H1 (cell line): Measurements from ENCODE around the gene LPO. TPM values are rescaled to one million over a fixed set of nuclear protein-coding genes. Genes with fewer than 3 reads are reported as not detected.

ENCODE experiments used
- CTCF ChIA-PET: fragments of 300-600 bp; sonication (Branson Sonifier 250); formaldehyde crosslinking; loops from one replicate; lab custom pipeline; 2021; ENCODE audit not compliant: partially characterized antibody; lab: Charles Lee
- POLR2A ChIA-PET: fragments of 300-600 bp; sonication (Branson Sonifier 250); formaldehyde crosslinking; loops from one replicate; lab custom pipeline; 2021; ENCODE audit warnings: inconsistent platforms; ENCODE audit not compliant: partially characterized antibody; lab: Charles Lee
- DNase-seq, 2 experiments: peaks; one replicate each; pipeline versions ENCODE4 v3.0.0 to v3.0.0-alpha.2; 2010 to 2022; ENCODE audit warnings: low spot score in 2 of 2, low read depth in 1 of 2, mixed read lengths in 1 of 2
- FAIRE-seq: peaks from 2 replicates; lab custom pipeline; 2011; peaks lifted over from hg19 to GRCh38; lab: Jason Lieb, UNC
- H2AFZ ChIP-seq: 2 replicates; pipeline ENCODE4 v1.8.1; 2012; ENCODE audit warnings: low read length, inconsistent platforms
- H2AK5ac ChIP-seq: 2 replicates; pipeline ENCODE4 v1.6.1; 2013; ENCODE audit warnings: low read depth, low read length
- H2BK120ac ChIP-seq: replicated peaks from 2 replicates; pipeline ENCODE3; 2013; ENCODE audit warnings: low read depth, low read length, inconsistent platforms
- H2BK12ac ChIP-seq: 2 replicates; pipeline ENCODE4 v1.6.1; 2013; ENCODE audit warnings: low read depth, low read length
- H2BK15ac ChIP-seq: 2 replicates; pipeline ENCODE4 v1.6.1; 2013; ENCODE audit warnings: low read length
- H2BK20ac ChIP-seq: 2 replicates; pipeline ENCODE4 v1.6.1; 2013; ENCODE audit warnings: low read length
- H2BK5ac ChIP-seq: 2 replicates; pipeline ENCODE4 v1.6.1; 2013; ENCODE audit warnings: low read depth, low read length
- H3K14ac ChIP-seq: 2 replicates; pipeline ENCODE4 v1.6.1; 2013; ENCODE audit warnings: inconsistent platforms; ENCODE audit not compliant: insufficient read length
- H3K18ac ChIP-seq: 2 replicates; pipeline ENCODE4 v1.6.1; 2013; ENCODE audit warnings: low read length; ENCODE audit errors: extremely low read depth
- H3K23ac ChIP-seq: 2 replicates; pipeline ENCODE4 v1.6.1; 2013; ENCODE audit warnings: inconsistent platforms; ENCODE audit not compliant: insufficient read length
- H3K23me2 ChIP-seq: 2 replicates; pipeline ENCODE4 v1.6.1; 2013; ENCODE audit warnings: low read depth, low read length
- H3K27ac ChIP-seq: 2 replicates; pipeline ENCODE4 v1.6.1; 2011; ENCODE audit warnings: low read depth, low read length, inconsistent platforms
- H3K27me3 ChIP-seq, 4 experiments: replicated peaks in 1 of 4; 1 replicate in 1 of 4; 2 replicates in 3 of 4; pipeline versions ENCODE4 v1.6.1 to v1.8.1; 2011 to 2013; ENCODE audit warnings: low read length in 3 of 4, mild to moderate bottlenecking in 3 of 4, inconsistent platforms in 2 of 4, mixed read lengths in 2 of 4, moderate library complexity in 1 of 4; ENCODE audit not compliant: control insufficient read depth in 3 of 4, insufficient read depth in 3 of 4; ENCODE audit errors: extremely low read depth in 1 of 4
- H3K36me3 ChIP-seq, 4 experiments: 2 replicates each; pipeline versions ENCODE4 v1.6.1 to v1.8.1; 2011 to 2013; ENCODE audit warnings: mild to moderate bottlenecking in 4 of 4, low read length in 3 of 4, moderate library complexity in 2 of 4, control low read depth in 1 of 4, inconsistent platforms in 1 of 4; ENCODE audit not compliant: insufficient read depth in 4 of 4, control insufficient read depth in 2 of 4
- H3K4ac ChIP-seq: replicated peaks from 2 replicates; pipeline ENCODE3; 2013; ENCODE audit warnings: low read length, low read depth, mixed read lengths, inconsistent platforms; ENCODE audit not compliant: insufficient read length
- H3K4me1 ChIP-seq, 4 experiments: replicated peaks in 1 of 4; 1 replicate in 1 of 4; 2 replicates in 3 of 4; pipeline versions ENCODE4 v1.6.1 to v1.8.1; 2011 to 2013; ENCODE audit warnings: low read length in 3 of 4, inconsistent platforms in 2 of 4, mixed read lengths in 1 of 4; ENCODE audit not compliant: insufficient read depth in 4 of 4, control insufficient read depth in 3 of 4
- H3K4me2 ChIP-seq, 2 experiments: 2 replicates each; pipeline versions ENCODE4 v1.6.1 to v1.8.1; 2011 to 2013; ENCODE audit warnings: low read depth in 2 of 2, low read length in 2 of 2, control low read depth in 1 of 2, inconsistent platforms in 1 of 2, mild to moderate bottlenecking in 1 of 2; ENCODE audit not compliant: insufficient read depth in 1 of 2
- H3K4me3 ChIP-seq, 4 experiments: fragments of 200-600, 300-600 bp in 1 of 4; sonication (generic), shearing (Covaris generic), sonication (Bioruptor Twin) in 1 of 4; 2 replicates each; pipeline versions ENCODE4 v1.5.1 to v1.8.1; 2011 to 2016; ENCODE audit warnings: low read length in 4 of 4, low read depth in 3 of 4, control low read depth in 2 of 4, inconsistent platforms in 2 of 4, mild to moderate bottlenecking in 2 of 4, mixed read lengths in 1 of 4, moderate library complexity in 1 of 4; ENCODE audit not compliant: insufficient read depth in 2 of 4; ENCODE audit errors: extremely low read depth in 1 of 4
- H3K56ac ChIP-seq: replicated peaks from 2 replicates; pipeline ENCODE3; 2013; ENCODE audit warnings: low read depth, mild to moderate bottlenecking, mixed read lengths, low read length, inconsistent platforms; ENCODE audit not compliant: insufficient read length
- H3K79me1 ChIP-seq: 2 replicates; pipeline ENCODE4 v1.6.1; 2013; ENCODE audit warnings: low read depth, low read length, control low read depth
- H3K79me2 ChIP-seq, 2 experiments: 2 replicates each; pipeline versions ENCODE4 v1.6.1 to v1.8.1; 2012 to 2013; ENCODE audit warnings: low read length in 2 of 2, mild to moderate bottlenecking in 2 of 2, inconsistent platforms in 1 of 2; ENCODE audit not compliant: insufficient read depth in 2 of 2, control insufficient read depth in 1 of 2
- H3K9ac ChIP-seq, 4 experiments: replicated peaks in 1 of 4; 1 replicate in 1 of 4; 2 replicates in 3 of 4; pipeline versions ENCODE4 v1.6.1 to v1.8.1; 2011 to 2013; ENCODE audit warnings: low read depth in 3 of 4, low read length in 3 of 4, control low read depth in 2 of 4, mild to moderate bottlenecking in 2 of 4, moderate library complexity in 2 of 4, inconsistent platforms in 1 of 4; ENCODE audit errors: extremely low read depth in 1 of 4
- H3K9me3 ChIP-seq, 2 experiments: 2 replicates each; pipeline versions ENCODE4 v1.6.1 to v1.8.1; 2012 to 2013; ENCODE audit warnings: mild to moderate bottlenecking in 2 of 2, moderate library complexity in 2 of 2, control low read depth in 1 of 2, inconsistent platforms in 1 of 2, low read depth in 1 of 2, low read length in 1 of 2, mixed read lengths in 1 of 2; ENCODE audit not compliant: insufficient read depth in 2 of 2
- H4K20me1 ChIP-seq, 2 experiments: replicated peaks in 1 of 2; 2 replicates each; pipeline versions ENCODE3 to v1.8.1; 2011 to 2013; ENCODE audit warnings: inconsistent platforms in 2 of 2, low read length in 2 of 2, mild to moderate bottlenecking in 1 of 2; ENCODE audit not compliant: insufficient read depth in 2 of 2, control insufficient read depth in 1 of 2
- H4K5ac ChIP-seq: 2 replicates; pipeline ENCODE4 v1.6.1; 2013; ENCODE audit warnings: low read length, low read depth, mixed read lengths, inconsistent platforms; ENCODE audit not compliant: insufficient read length
- H4K8ac ChIP-seq: 2 replicates; pipeline ENCODE4 v1.8.0; 2013; ENCODE audit warnings: mild to moderate bottlenecking, moderate library complexity, low read length, inconsistent platforms; ENCODE audit not compliant: insufficient read depth; ENCODE audit errors: extremely low read depth
- H4K91ac ChIP-seq: replicated peaks from 2 replicates; pipeline ENCODE3; 2013; ENCODE audit warnings: low read length, mixed read lengths, inconsistent platforms; ENCODE audit not compliant: insufficient read length
- CBX8 ChIP-seq: fragments of 300-800, 300-1000 bp; sonication (generic); IDR thresholded peaks from 2 replicates; pipeline ENCODE4 v1.7.1; 2016; ENCODE audit warnings: low read depth, low read length, borderline replicate concordance
- CHD2 ChIP-seq: IDR thresholded peaks from 2 replicates; pipeline ENCODE4 v1.6.1; 2012; ENCODE audit warnings: low read length, improper control_type of control experiment
- FOSL1 ChIP-seq: IDR thresholded peaks from 2 replicates; pipeline ENCODE4 v1.6.1; 2011; ENCODE audit warnings: mild to moderate bottlenecking, low read depth, low read length, moderate library complexity; ENCODE audit not compliant: insufficient read depth
- JUN ChIP-seq: IDR thresholded peaks from 2 replicates; pipeline ENCODE4 v1.6.1; 2011; ENCODE audit warnings: low read depth, mild to moderate bottlenecking, improper control_type of control experiment, low read length
- KDM1A ChIP-seq: fragments of 200-600, 300-600 bp; sonication (generic); IDR thresholded peaks from 2 replicates; pipeline ENCODE4 v1.7.1; 2016; ENCODE audit warnings: mild to moderate bottlenecking, low read length, borderline replicate concordance
- POLR2AphosphoS5 ChIP-seq: IDR thresholded peaks from 2 replicates; pipeline ENCODE4 v1.6.1; 2011; ENCODE audit warnings: low read depth, low read length
- RAD21 ChIP-seq, 2 experiments: IDR thresholded peaks in 1 of 2; conservative IDR thresholded peaks in 1 of 2; 2 replicates each; pipeline ENCODE4 v1.6.1; 2011; ENCODE audit warnings: low read depth in 2 of 2, low read length in 2 of 2, improper control_type of control experiment in 1 of 2, inconsistent platforms in 1 of 2, mild to moderate bottlenecking in 1 of 2, moderate library complexity in 1 of 2
- RFX5 ChIP-seq: IDR thresholded peaks from 2 replicates; pipeline ENCODE4 v1.6.1; 2011; ENCODE audit warnings: low read depth, low read length, improper control_type of control experiment, borderline replicate concordance
- TAF1 ChIP-seq: IDR thresholded peaks from 2 replicates; pipeline ENCODE4 v1.6.1; 2011; ENCODE audit warnings: mild to moderate bottlenecking, low read depth, low read length
- TEAD4 ChIP-seq: IDR thresholded peaks from 2 replicates; pipeline ENCODE4 v1.6.1; 2012; ENCODE audit warnings: low read depth, low read length, inconsistent platforms, mixed read lengths
- WGBS, 2 experiments: shearing (Covaris generic) in 1 of 2; methylation state at CpG; one replicate each; pipeline versions ENCODE4 v1.1.6 to v1.1.7; 2013 to 2015; ENCODE audit warnings: low lambda C conversion rate in 2 of 2, mixed read lengths in 2 of 2, inconsistent platforms in 1 of 2, low coverage in 1 of 2, missing lambda C conversion rate in 1 of 2; ENCODE audit not compliant: insufficient replicate concordance in 2 of 2, insufficient coverage in 1 of 2, insufficient read length in 1 of 2; ENCODE audit errors: extremely low coverage in 1 of 2, missing lambda C conversion rate in 1 of 2; 5-methylcytosine and 5-hydroxymethylcytosine counted together
- polyA plus RNA-seq, 7 experiments: library from polyadenylated mRNA; depleted of rRNA in 3 of 7; stranded (reverse) in 5 of 7; unstranded in 2 of 7; fragments of >200 nt in 5 of 7; fragments of 200-250 nt in 2 of 7; gene quantifications; 1 replicate in 5 of 7; 2 replicates in 1 of 7; 4 replicates in 1 of 7; pipeline versions ENCODE4 v1.2.1 to v1.2.3, GENCODE V29; 2011 to 2013; ENCODE audit warnings: missing spikeins in 2 of 7, mixed read lengths in 2 of 7
- total RNA-seq: library from RNA; stranded (reverse); fragmentation: NEBNext Ultra II Directional; extraction: Animal tissue kit (Norgen Biotek cat#: 25700); gene quantifications from 2 replicates; pipeline ENCODE4 v1.2.1, GENCODE V29; 2021
- TF ChIP-seq, protein P1 (sequence below): IDR thresholded peaks from 2 replicates; pipeline ENCODE4 v1.6.1; 2012; ENCODE audit warnings: inconsistent platforms

The LPO gene
- total and polyA plus RNA-seq, 2 of the 8 experiments (the other 6 are each of a cell fraction or from before 2014, with no cell fraction given), result 0.38 to 0.52 TPM

DNA sequence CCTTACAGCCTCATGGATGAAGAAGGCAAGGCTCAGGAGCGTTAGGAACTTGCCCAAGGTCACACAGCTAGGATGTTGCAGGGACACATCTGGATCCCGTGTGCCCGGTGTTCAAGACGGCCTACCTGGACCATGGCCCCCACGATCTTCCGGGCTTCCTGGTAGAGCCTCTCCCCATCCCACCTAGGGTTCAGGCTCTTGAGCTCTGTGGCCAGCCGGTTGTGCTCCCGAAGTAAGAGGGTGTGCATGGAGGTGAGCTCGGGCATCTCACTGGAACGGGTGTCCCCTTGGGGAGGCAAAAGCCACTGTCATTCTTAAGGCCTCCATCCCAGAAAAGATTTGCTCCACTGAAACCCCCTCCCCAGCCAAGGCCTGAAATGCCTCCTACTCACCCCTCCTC lies 37.0 kb downstream of the LPO start:
- Histone ChIP-seq H3K18ac (no peak overlapping the region), H2BK120ac (no peak overlapping the region), H3K27me3 (peaks cover 0 to 8% (median 0%) of the 10 kb centered on the region in 4 experiments; a peak in 3 of 7 replicates), H3K4ac (no peak overlapping the region), H2AK5ac (no peak overlapping the region), H4K91ac (no peak overlapping the region), H4K8ac (no peak overlapping the region), H3K23ac (no peak overlapping the region), H3K79me2 (no peaks in the 10 kb centered on the region), H4K20me1 (no peaks in the 10 kb centered on the region), H3K4me2 (no peak overlapping the region), H2BK12ac (no peak overlapping the region), H3K4me3 (no peak overlapping the region), H3K9me3 (no peaks in the 10 kb centered on the region), H3K56ac (no peak overlapping the region), H3K79me1 (no peaks in the 10 kb centered on the region), H3K27ac (no peak overlapping the region), H2BK15ac (no peak overlapping the region), H2AFZ (no peak overlapping the region), H3K9ac (no peak overlapping the region), H3K14ac (no peak overlapping the region), H3K23me2 (no peaks in the 10 kb centered on the region), H2BK20ac (no peak overlapping the region), H2BK5ac (no peak overlapping the region), H3K36me3 (no peaks in the 10 kb centered on the region), H3K4me1 (peaks cover 0 to 3% (median 0%) of the 10 kb centered on the region in 4 experiments; a peak in 1 of 7 replicates), H4K5ac (no peak overlapping the region)
- CTCF ChIA-PET, result interaction anchor here (1.0 to 7.9 kb wide), 17 partner anchors 8 to 177 kb away, joined by 3 to 75 read pairs (median 5); partner anchors contain the start of gene SUPT4H1
- FAIRE-seq (no peak), DNase-seq (no peak)
- POLR2A ChIA-PET, result interaction anchor here (1.3 kb wide), 1 partner anchor 31 kb away, joined by 4 read pairs; no protein-coding TSS in a partner anchor
- WGBS, 2 experiments, result 85% methylated on average over 10 of the region's 10 CpGs; no CpG with 5 or more reads in 1 of the 2 experiments
- TF ChIP-seq, protein P1, sequence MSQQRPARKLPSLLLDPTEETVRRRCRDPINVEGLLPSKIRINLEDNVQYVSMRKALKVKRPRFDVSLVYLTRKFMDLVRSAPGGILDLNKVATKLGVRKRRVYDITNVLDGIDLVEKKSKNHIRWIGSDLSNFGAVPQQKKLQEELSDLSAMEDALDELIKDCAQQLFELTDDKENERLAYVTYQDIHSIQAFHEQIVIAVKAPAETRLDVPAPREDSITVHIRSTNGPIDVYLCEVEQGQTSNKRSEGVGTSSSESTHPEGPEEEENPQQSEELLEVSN, result no peak
- TF ChIP-seq TEAD4 (no peak), TAF1 (no peak), RAD21 (IDR thresholded peaks at IDR 0.05 in 1 of 2, conservative IDR thresholded peaks at IDR 0.05 in 1 of 2; ENCODE audit: low read depth in 2 of 2, low read length in 2 of 2) (no peak), POLR2AphosphoS5 (no peak), FOSL1 (no peak), CHD2 (no peak), KDM1A (no peak), CBX8 (no peak), RFX5 (no peak), JUN (no peak)
